Measurements from ENCODE around the gene GPR35.
"Not testable (repeated sequence)": the region's sequence is repeated elsewhere in the genome, so short reads cannot be mapped to it uniquely, and the experiment has no call there.

GPR35 gene

DNA sequence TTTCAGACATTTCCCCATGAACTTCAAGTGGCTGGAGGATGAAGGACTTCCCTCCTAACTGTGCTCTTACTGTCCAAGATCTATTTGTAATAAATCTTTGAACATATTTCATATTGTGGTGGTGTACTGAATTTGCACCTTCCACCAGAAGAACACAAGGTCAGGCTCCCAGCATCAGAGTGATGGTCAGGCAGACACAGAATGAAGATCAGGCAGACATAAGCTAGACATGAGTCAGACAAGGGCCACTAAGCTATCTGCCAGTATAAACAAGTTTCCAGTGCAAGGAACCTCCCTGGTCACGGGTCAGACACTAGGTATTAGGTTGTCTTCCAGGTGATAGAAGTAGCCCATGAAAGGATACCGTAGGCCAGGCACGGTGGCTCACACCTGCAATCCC lies 37.4 kb downstream of the GPR35 start:
- DNase-seq (ENCODE audit: low read depth), result no peak

DNA sequence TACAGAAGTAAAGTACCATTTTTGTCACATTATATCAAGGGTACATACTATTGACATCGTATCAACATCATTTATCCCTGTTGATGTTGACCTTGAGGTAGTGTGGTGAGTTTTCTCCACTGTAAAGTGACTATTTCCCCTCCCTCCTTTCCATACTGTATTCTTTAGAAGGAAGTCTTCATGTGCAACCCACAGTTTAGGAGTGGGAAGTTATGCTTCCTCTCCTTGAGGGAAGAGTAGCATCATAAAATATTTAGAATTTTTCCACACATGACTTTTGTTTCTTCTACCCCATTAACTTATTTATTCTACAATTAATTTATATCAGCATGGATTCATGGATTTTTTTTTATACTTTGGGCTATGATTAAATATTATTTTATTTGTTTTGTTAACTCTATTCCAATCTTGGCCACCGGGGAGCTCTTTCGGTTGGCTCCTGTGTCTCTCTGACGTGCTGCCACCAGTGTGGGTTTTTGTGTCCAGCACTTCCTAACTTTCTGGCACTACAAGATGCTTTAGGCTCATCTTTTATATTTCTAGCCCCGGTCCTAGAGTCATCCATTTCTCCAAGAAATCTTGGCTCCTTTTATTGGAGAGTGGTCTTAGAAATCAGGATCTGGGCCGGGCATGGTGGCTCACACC lies 38.4 kb downstream of the GPR35 start:
- DNase-seq (ENCODE audit: low read depth), result no peak

DNA sequence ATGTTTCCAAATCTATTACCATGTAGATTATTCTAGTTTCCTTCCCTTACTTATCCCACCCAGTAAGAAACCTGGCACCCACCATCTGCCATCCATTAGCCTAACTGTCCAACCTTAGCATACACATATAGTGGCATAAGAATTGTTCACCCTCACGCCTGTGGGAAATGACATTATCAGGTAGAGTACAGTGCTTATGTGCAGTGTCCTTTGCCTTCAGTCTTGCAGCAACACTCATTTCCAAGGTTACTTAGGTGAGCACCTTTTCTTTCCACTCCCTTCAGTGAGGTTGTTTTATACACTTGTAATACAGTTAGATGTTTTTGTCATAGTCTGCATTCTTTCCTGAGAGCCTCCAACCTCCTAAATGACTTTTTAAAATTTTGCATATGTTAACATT lies 39.3 kb downstream of the GPR35 start:
- DNase-seq (ENCODE audit: low read depth), result no peak

DNA sequence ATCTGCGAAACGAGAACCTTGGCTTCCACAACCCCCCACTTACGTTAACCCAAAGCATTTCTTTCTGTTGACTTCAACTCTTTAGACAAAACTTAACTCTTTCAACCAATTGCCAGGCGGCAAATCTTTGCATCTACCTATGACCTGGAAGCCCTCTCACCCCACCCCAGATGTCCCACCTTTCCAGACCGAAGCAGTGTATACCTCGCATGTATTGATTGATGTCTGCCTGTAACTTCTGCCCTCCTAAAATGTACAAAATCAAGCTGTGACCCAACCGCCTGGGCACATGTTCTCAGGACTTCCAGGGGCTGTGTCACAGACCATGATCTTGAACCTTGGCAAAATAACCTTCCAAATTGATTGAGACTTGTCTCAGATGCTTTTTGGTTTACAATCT lies 45.1 kb downstream of the GPR35 start:
- DNase-seq (ENCODE audit: low read depth), result no peak

DNA sequence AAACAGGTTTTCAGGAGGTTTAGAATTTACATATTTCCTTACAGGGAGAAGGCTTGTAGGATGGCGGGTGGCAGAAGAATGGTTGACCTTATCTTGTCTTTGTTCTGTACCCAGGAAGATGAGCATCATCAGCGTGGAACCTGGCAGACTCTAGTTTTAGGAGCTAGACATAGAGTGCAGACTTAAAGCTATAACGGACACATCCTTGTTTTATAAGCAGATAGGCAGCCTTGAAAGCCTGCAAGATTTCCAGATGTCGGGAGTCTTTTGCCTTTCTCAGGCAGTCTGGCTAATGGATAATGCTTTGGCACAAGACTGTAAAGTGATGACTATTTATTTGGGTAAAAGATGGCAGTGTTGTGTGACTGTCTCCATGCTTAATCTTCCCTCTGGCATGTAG lies 45.7 kb downstream of the GPR35 start:
- no peak for DNase-seq (ENCODE audit: low read depth)

DNA sequence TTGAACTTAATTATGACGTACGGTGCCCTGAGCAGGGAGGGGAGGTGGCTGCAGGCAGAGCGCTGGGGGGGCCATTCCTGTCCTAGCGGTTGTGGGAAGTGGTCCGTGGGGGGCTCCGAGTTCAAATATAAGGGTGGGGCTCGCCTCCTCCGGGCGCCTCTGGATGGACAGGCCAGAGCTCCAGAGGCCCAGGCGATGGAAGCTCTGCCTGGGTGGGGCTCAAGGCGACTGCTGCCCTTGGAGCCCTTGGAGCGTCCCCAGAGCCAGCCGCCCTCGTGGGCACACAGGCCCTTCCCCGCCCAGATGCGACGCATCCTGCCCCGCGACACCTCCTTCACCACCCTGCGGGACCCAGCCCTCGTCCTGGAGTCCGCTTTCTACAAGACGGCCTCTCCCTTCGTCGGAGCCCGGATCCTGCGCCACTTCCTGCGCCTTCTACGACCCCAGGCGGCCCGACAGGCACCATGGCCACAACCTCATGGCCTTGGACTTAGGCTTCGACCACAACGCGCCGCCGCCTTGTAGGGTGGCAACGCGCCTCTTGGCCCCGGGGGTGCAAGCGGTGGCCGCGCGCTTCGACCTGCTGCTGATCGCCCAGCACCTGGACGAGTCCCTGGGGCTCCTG lies 46.9 kb downstream of the GPR35 start:
- no peak for DNase-seq (ENCODE audit: low read depth)

DNA sequence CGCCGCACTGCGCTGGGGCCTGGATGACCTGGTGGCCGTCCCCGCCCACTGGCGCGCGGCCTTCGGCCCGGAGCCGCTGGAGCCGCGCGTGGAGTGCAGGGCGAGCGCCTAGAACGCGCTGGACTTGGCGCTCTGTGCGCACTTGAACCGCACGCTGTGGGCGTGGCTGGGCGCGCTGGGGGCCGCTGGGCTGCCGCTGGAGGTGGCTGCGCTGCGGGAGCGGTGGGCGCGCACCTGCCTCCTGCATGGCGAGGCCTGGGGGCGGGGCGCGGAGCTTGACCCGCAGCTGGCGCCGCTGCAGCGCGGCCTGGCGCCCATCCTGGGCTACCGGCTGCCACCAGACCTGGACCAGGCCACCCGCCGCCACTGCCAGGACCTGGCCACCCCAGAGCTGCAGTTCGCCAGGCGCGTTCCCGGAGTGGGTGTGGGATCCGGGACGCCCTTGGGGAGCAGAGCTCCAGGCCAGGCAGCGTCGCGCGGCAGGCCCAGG lies 47.5 kb downstream of the GPR35 start:
- DNase-seq (ENCODE audit: low read depth), result no peak

DNA sequence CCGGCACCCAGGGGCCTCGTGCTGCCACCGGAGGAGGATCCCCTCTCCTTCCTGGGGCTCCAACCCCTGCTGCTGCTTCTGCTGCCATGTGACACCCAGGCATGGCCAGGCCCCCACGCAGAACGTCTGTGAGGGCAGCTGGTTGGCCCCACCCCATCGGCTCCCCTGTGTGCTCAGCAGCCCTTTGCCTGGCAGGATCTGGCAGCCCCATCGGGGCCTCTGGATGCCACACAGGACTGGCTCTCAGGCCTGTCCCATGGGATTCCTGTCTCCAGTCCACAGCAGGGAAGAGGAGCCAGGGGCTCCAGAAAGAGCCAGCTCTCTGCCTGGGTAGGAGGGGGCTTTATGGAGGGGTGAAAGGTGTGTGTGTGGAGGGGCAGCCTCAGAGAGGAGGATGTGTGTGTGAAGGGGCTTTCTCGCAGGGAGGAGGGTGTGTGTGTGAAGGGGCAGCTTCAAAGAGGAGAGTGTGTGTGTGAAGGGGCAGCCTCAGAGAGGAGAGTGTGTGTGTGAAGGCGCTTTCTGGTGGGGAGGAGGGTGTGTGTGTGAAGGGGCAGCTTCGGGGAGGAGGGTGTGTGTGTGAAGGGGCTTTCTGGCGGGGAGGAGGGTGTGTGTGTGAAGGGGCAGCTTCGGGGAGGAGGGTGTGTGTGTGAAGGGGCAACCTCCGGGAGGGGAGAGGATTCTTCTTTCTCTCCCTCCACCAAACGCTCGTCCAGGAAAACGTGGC lies 49.3 kb downstream of the GPR35 start:
- DNase-seq (ENCODE audit: low read depth), result not testable (repeated sequence)

DNA sequence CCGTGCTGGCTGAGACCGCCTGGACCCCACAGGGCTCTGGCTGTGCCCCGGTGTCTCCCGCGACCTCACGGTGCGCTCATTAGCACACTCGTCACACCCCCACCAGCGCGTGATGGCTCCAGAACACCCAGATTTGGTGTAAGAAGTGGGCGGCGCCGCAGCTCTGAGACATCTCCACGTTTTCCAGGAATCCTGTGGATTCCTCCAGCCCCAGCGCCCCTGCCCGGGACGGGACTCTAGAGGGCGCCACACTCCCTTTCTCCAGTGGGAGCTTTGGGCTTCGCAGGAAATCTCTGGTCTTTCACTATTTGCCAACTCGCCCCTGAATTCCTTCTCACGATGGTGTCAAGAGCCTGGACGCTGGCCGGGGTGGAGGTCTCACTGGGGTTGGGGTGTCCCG lies 50.1 kb downstream of the GPR35 start:
- DNase-seq (ENCODE audit: low read depth), result not testable (repeated sequence)

DNA sequence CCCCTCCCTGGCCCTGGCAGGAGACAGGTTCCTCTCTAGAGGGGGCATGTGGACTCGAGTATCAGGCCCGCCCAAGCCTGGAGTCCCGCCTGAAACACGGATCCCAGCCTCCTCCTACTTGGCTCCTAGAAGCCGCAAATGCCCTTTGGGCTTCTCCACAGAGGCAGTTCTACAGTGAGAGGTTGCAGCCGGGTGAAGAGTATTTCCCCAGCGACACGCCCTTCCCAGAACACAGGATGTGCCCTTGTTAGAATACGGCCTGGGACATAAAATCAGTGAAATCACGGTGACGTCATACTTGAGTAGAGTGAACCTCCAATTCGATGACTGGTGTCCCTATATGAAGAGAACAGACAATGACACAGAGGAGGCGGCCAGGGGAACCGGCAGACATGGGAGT lies 52.8 kb downstream of the GPR35 start:
- not testable (repeated sequence) for DNase-seq (ENCODE audit: low read depth)

DNA sequence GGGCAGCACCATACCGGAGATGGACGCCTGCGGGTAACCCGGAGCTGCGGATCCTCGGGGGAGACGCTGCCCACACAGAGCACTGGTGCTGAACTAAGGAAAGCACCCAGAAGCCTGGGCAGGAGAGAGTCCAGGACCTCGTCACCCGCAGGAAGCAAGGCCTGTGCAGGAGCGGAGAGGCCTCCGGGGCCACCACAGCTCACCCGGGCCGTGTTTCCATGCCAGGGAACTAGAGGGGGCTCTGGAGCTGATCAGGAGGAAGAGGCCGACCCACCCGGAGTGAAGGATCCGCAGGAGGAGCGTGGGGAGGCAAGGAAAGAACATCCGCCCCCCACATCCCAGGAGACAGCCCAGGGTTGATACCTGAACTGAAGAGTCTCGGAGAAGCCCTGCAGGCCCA lies 53.6 kb downstream of the GPR35 start:
- DNase-seq (ENCODE audit: low read depth), result not testable (repeated sequence)

DNA sequence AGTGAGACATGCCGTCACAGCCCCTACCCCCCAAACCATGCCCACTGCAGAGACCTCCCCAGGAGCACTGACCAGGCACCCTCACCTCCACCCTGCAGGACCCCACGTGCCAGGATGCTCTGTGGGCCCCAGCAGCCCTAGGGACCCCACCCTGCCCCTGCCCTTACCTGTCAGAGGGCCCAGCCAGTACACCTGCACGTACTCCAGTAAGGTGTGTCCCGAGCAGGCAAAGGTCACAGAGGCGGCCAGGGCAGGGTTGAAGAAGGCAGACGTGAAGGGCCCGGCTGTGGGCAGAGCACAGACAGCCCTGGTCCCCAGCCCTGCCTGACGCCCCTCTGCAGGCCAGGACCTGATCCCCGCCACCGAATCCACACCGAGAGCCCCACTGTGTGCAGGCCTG lies 54.9 kb downstream of the GPR35 start:
- DNase-seq (ENCODE audit: low read depth), result not testable (repeated sequence)
